ENCODE results near the gene ZBTB5. TPM values are rescaled to one million over a fixed set of nuclear protein-coding genes. Genes with fewer than 3 reads are reported as not detected.

ZBTB5 gene
- total and polyA plus RNA-seq, 2 of the 13 experiments (the other 11 are each of a cell fraction or from before 2014, with no cell fraction given), result 12.5 to 20.5 TPM

DNA sequence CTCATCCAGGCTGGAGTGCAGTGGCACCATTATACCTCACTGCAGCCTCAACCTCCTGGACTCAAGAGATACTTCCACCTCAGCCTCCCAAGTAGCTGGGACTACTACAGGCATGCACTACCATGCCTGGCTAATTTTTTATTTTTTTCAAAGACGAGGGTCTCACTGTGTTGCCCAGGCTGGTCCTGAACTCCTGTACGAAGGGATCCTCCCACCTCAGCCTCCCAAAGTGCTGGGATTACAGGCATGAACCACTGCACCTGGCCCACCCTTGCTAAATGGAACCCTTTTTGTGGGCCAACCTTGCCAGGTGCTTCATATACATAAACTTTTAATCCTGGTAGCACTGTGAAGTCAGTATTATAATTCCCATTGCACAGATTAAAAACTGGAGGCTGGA, 41.7 kb downstream of the ZBTB5 start:
- DNase-seq (ENCODE audit: low spot score), result no peak
- FAIRE-seq, result no peak
- H3K79me2 ChIP-seq (ENCODE audit: insufficient read depth, low read length), result peaks cover 28% of the 10 kb centered on the region
- H2AFZ ChIP-seq (ENCODE audit: low read length), result no peak overlapping the region
- ATAC-seq, result no peak
- H3K9me3 ChIP-seq (ENCODE audit: low read length), result no peaks in the 10 kb centered on the region
- WGBS (ENCODE audit: low lambda C conversion rate), result 17% methylated on average over 2 of the region's 2 CpGs
- BruUV-seq (replicated peaks), result no TSS peak
- in situ Hi-C loops (cut with HindIII; ENCODE audit: extremely low pct_ligation_motif_present, low pct_unique_long_range_greater_than_20kb), result no loop called here
- no peaks in the 10 kb centered on the region for H3K27me3 ChIP-seq (ENCODE audit: control insufficient read depth in 1 of 2, insufficient read depth in 2 of 2, low read length in 2 of 2)
- H4K20me1 ChIP-seq (ENCODE audit: insufficient read depth, low read length), result peaks cover 4% of the 10 kb centered on the region; the same call in 1 of the 2 replicates
- H3K4me2 ChIP-seq (ENCODE audit: low read depth, low read length), result peak overlapping the region; percentile 81
- ChIA-PET CTCF (ENCODE audit: low intra/inter-chr PET ratio, low total read pairs) (interaction anchor here (1.2 kb wide), 1 partner anchor 12 kb away, joined by 3 read pairs; no protein-coding TSS in a partner anchor), POLR2A (interaction anchor here (0.7 to 3.6 kb wide), 3 partner anchors 12 to 431 kb away, joined by 3 to 34 read pairs (median 18); partner anchors contain the start of gene ZBTB5)
- H3K36me3 ChIP-seq (replicated peaks in 1 of 2; ENCODE audit: control insufficient read depth in 1 of 2, insufficient read depth in 2 of 2, low read length in 2 of 2), result peaks cover 13 to 19% of the 10 kb centered on the region in 2 experiments; a peak in 4 of 5 replicates
- peak overlapping the region; percentile 88 for H3K27ac ChIP-seq (ENCODE audit: extremely low read length, insufficient read depth, low read length)
- intact Hi-C loops (cut with micrococcal nuclease; ENCODE audit: unreplicated experiment), result loop anchor here (2.0 kb wide), 1 partner anchor 41 kb away; the partner anchor contains the start of gene ZBTB5
- peaks cover 42% of the 10 kb centered on the region for H3K4me1 ChIP-seq (ENCODE audit: insufficient read depth, low read length)
- H3K4me3 ChIP-seq (replicated peaks in 1 of 3; ENCODE audit: insufficient read depth in 1 of 3, low read depth in 2 of 3, low read length in 3 of 3), result peak overlapping the region; percentile 79 to 86 (median 84)
- H3K9ac ChIP-seq (ENCODE audit: insufficient read depth, low read depth, low read length), result peak overlapping the region; percentile 94
- TF ChIP-seq FOSL2 (CRISPR knock-in tag; IDR thresholded peaks at IDR 0.05) (no peak), SOX13 (IDR thresholded peaks at IDR 0.05) (no peak), SOX13 (CRISPR knock-in tag; conservative IDR thresholded peaks at IDR 0.05 in 1 of 2, IDR thresholded peaks at IDR 0.05 in 1 of 2) (no peak), CREM (IDR thresholded peaks at IDR 0.05) (no peak), CREM (CRISPR knock-in tag; IDR thresholded peaks at IDR 0.05) (no peak), ZC3H13 (CRISPR knock-in tag; IDR thresholded peaks at IDR 0.05) (no peak), ZNF546 (CRISPR knock-in tag; conservative IDR thresholded peaks at IDR 0.05) (no peak), FOXK2 (IDR thresholded peaks at IDR 0.05) (no peak), ZNF121 (CRISPR knock-in tag; IDR thresholded peaks at IDR 0.05) (peak; percentile 80), ZZZ3 (CRISPR knock-in tag; IDR thresholded peaks at IDR 0.05; ENCODE audit: borderline replicate concordance) (no peak), SMARCC2 (IDR thresholded peaks at IDR 0.05) (no peak), ZNF782 (CRISPR knock-in tag; IDR thresholded peaks at IDR 0.05; ENCODE audit: borderline replicate concordance) (no peak), ZNF629 (CRISPR knock-in tag; conservative IDR thresholded peaks at IDR 0.05) (peak; percentile 34; the same call in 1 of the 2 replicates), ZNF670 (CRISPR knock-in tag; IDR thresholded peaks at IDR 0.05; ENCODE audit: borderline replicate concordance) (no peak), TMF1 (CRISPR knock-in tag; IDR thresholded peaks at IDR 0.05; ENCODE audit: low read depth) (no peak), ZNF160 (CRISPR knock-in tag; IDR thresholded peaks at IDR 0.05) (no peak)
- TF ChIP-seq, protein P1, sequence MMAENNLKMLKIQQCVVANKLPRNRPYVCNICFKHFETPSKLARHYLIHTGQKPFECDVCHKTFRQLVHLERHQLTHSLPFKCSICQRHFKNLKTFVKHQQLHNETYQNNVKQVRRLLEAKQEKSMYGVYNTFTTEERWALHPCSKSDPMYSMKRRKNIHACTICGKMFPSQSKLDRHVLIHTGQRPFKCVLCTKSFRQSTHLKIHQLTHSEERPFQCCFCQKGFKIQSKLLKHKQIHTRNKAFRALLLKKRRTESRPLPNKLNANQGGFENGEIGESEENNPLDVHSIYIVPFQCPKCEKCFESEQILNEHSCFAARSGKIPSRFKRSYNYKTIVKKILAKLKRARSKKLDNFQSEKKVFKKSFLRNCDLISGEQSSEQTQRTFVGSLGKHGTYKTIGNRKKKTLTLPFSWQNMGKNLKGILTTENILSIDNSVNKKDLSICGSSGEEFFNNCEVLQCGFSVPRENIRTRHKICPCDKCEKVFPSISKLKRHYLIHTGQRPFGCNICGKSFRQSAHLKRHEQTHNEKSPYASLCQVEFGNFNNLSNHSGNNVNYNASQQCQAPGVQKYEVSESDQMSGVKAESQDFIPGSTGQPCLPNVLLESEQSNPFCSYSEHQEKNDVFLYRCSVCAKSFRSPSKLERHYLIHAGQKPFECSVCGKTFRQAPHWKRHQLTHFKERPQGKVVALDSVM (CRISPR knock-in tag; IDR thresholded peaks at IDR 0.05), result 0 out of 2 replicates have a peak, but pooled peaks have one; percentile 3
- TF ChIP-seq, protein P2, sequence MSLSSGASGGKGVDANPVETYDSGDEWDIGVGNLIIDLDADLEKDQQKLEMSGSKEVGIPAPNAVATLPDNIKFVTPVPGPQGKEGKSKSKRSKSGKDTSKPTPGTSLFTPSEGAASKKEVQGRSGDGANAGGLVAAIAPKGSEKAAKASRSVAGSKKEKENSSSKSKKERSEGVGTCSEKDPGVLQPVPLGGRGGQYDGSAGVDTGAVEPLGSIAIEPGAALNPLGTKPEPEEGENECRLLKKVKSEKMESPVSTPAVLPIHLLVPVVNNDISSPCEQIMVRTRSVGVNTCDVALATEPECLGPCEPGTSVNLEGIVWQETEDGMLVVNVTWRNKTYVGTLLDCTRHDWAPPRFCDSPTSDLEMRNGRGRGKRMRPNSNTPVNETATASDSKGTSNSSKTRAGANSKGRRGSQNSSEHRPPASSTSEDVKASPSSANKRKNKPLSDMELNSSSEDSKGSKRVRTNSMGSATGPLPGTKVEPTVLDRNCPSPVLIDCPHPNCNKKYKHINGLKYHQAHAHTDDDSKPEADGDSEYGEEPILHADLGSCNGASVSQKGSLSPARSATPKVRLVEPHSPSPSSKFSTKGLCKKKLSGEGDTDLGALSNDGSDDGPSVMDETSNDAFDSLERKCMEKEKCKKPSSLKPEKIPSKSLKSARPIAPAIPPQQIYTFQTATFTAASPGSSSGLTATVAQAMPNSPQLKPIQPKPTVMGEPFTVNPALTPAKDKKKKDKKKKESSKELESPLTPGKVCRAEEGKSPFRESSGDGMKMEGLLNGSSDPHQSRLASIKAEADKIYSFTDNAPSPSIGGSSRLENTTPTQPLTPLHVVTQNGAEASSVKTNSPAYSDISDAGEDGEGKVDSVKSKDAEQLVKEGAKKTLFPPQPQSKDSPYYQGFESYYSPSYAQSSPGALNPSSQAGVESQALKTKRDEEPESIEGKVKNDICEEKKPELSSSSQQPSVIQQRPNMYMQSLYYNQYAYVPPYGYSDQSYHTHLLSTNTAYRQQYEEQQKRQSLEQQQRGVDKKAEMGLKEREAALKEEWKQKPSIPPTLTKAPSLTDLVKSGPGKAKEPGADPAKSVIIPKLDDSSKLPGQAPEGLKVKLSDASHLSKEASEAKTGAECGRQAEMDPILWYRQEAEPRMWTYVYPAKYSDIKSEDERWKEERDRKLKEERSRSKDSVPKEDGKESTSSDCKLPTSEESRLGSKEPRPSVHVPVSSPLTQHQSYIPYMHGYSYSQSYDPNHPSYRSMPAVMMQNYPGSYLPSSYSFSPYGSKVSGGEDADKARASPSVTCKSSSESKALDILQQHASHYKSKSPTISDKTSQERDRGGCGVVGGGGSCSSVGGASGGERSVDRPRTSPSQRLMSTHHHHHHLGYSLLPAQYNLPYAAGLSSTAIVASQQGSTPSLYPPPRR (CRISPR knock-in tag; IDR thresholded peaks at IDR 0.05; ENCODE audit: borderline replicate concordance), result no peak

All from HepG2 (cell line).